ENCODE measurements around the gene CUL5.
"Not testable (repeated sequence)": the region's sequence is repeated elsewhere in the genome, so short reads cannot be mapped to it uniquely, and the experiment has no call there.

Gene CUL5

GRCh38 chr11:108028822-108029441 is 20.2 kb downstream of the CUL5 start:
- not testable (repeated sequence) for H3K27me3 ChIP-seq (ENCODE audit: insufficient read depth, low read length); H3K27ac ChIP-seq (ENCODE audit: low read length); H3K9me3 ChIP-seq (ENCODE audit: insufficient read depth, low read depth, low read length); H3K9ac ChIP-seq (ENCODE audit: low read depth, low read length); H3K36me3 ChIP-seq (ENCODE audit: insufficient read depth, low read depth, low read length); H3K4me1 ChIP-seq (ENCODE audit: insufficient read depth, low read length); H3K4me3 ChIP-seq (ENCODE audit: low read length)

DNA sequence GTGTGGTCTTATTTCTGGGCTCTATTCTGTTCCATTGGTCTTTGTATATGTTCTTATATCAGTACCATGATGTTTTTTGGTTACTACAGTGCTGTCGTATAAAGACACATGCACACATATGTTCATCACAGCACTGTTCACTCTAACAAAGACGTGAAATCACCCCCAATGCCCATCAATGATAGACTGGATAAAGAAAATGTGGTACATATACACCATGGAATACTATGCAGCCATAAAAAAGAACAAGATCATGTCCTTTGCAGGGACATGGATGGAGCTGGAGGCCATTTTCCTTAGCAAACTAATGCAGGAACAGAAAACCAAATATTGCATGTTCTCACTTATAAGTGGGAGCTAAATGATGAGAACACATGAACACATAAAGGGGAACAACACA is 22.9 kb downstream of the CUL5 start:
- not testable (repeated sequence) for H3K4me3 ChIP-seq (ENCODE audit: low read length); H3K4me1 ChIP-seq (ENCODE audit: insufficient read depth, low read length); H3K27ac ChIP-seq (ENCODE audit: low read length); H3K9me3 ChIP-seq (ENCODE audit: insufficient read depth, low read depth, low read length); H3K9ac ChIP-seq (ENCODE audit: low read depth, low read length); H3K27me3 ChIP-seq (ENCODE audit: insufficient read depth, low read length)
- peaks cover 26% of the 10 kb centered on the region for H3K36me3 ChIP-seq (ENCODE audit: insufficient read depth, low read depth, low read length)

- Histone ChIP-seq H3K4me1 (ENCODE audit: insufficient read depth, low read length) (peaks cover 2% of the 10 kb centered on the region; the same call in 1 of the 2 replicates), H3K9me3 (ENCODE audit: insufficient read depth, low read depth, low read length) (no peaks in the 10 kb centered on the region), H3K36me3 (ENCODE audit: insufficient read depth, low read depth, low read length) (peaks cover 35% of the 10 kb centered on the region), H3K9ac (ENCODE audit: low read depth, low read length) (no peak overlapping the region), H3K27me3 (ENCODE audit: insufficient read depth, low read length) (no peaks in the 10 kb centered on the region), H3K27ac (ENCODE audit: low read length) (no peak overlapping the region), H3K4me3 (ENCODE audit: low read length) (no peak overlapping the region)
Observed at GRCh38 chr11:108032800-108033199, 24.1 kb downstream of the CUL5 start.

GRCh38 chr11:108034034-108034433 is 25.3 kb downstream of the CUL5 start:
- Histone ChIP-seq H3K27ac (ENCODE audit: low read length) (no peak overlapping the region), H3K9ac (ENCODE audit: low read depth, low read length) (no peak overlapping the region), H3K27me3 (ENCODE audit: insufficient read depth, low read length) (no peaks in the 10 kb centered on the region), H3K4me3 (ENCODE audit: low read length) (no peak overlapping the region), H3K9me3 (ENCODE audit: insufficient read depth, low read depth, low read length) (no peaks in the 10 kb centered on the region), H3K4me1 (ENCODE audit: insufficient read depth, low read length) (peaks cover 2% of the 10 kb centered on the region; the same call in 1 of the 2 replicates), H3K36me3 (ENCODE audit: insufficient read depth, low read depth, low read length) (peaks cover 35% of the 10 kb centered on the region)

GRCh38 chr11:108034952-108035351 is 26.3 kb downstream of the CUL5 start:
- H3K4me3 ChIP-seq (ENCODE audit: low read length) = no peak overlapping the region
- H3K36me3 ChIP-seq (ENCODE audit: insufficient read depth, low read depth, low read length) = peaks cover 35% of the 10 kb centered on the region
- H3K9ac ChIP-seq (ENCODE audit: low read depth, low read length) = no peak overlapping the region
- H3K4me1 ChIP-seq (ENCODE audit: insufficient read depth, low read length) = peaks cover 2% of the 10 kb centered on the region; the same call in 1 of the 2 replicates
- no peaks in the 10 kb centered on the region for H3K9me3 ChIP-seq (ENCODE audit: insufficient read depth, low read depth, low read length)
- H3K27me3 ChIP-seq (ENCODE audit: insufficient read depth, low read length) = no peaks in the 10 kb centered on the region
- no peak overlapping the region for H3K27ac ChIP-seq (ENCODE audit: low read length)

- Histone ChIP-seq H3K27ac (ENCODE audit: low read length) (no peak overlapping the region), H3K4me1 (ENCODE audit: insufficient read depth, low read length) (peaks cover 2% of the 10 kb centered on the region; the same call in 1 of the 2 replicates), H3K9me3 (ENCODE audit: insufficient read depth, low read depth, low read length) (no peaks in the 10 kb centered on the region), H3K27me3 (ENCODE audit: insufficient read depth, low read length) (no peaks in the 10 kb centered on the region), H3K36me3 (ENCODE audit: insufficient read depth, low read depth, low read length) (peaks cover 35% of the 10 kb centered on the region), H3K4me3 (ENCODE audit: low read length) (no peak overlapping the region), H3K9ac (ENCODE audit: low read depth, low read length) (0 out of 2 replicates have a peak overlapping the region, but pooled peaks have one; percentile 14)
Observed at GRCh38 chr11:108035690-108036089, 27.0 kb downstream of the CUL5 start.

- Histone ChIP-seq H3K27me3 (ENCODE audit: insufficient read depth, low read length) (no peaks in the 10 kb centered on the region), H3K9ac (ENCODE audit: low read depth, low read length) (no peak overlapping the region), H3K4me1 (ENCODE audit: insufficient read depth, low read length) (peaks cover 2% of the 10 kb centered on the region; the same call in 1 of the 2 replicates), H3K4me3 (ENCODE audit: low read length) (no peak overlapping the region), H3K36me3 (ENCODE audit: insufficient read depth, low read depth, low read length) (peaks cover 35% of the 10 kb centered on the region), H3K9me3 (ENCODE audit: insufficient read depth, low read depth, low read length) (no peaks in the 10 kb centered on the region), H3K27ac (ENCODE audit: low read length) (no peak overlapping the region)
Observed at GRCh38 chr11:108037211-108037610, 28.5 kb downstream of the CUL5 start.

- no peaks in the 10 kb centered on the region for H3K9me3 ChIP-seq (ENCODE audit: insufficient read depth, low read depth, low read length)
- peaks cover 2% of the 10 kb centered on the region; the same call in 1 of the 2 replicates for H3K4me1 ChIP-seq (ENCODE audit: insufficient read depth, low read length)
- H3K9ac ChIP-seq (ENCODE audit: low read depth, low read length) = no peak overlapping the region
- no peak overlapping the region for H3K4me3 ChIP-seq (ENCODE audit: low read length)
- no peaks in the 10 kb centered on the region for H3K27me3 ChIP-seq (ENCODE audit: insufficient read depth, low read length)
- no peak overlapping the region for H3K27ac ChIP-seq (ENCODE audit: low read length)
- H3K36me3 ChIP-seq (ENCODE audit: insufficient read depth, low read depth, low read length) = peaks cover 35% of the 10 kb centered on the region
Observed at GRCh38 chr11:108037636-108038035, 28.9 kb downstream of the CUL5 start.

DNA sequence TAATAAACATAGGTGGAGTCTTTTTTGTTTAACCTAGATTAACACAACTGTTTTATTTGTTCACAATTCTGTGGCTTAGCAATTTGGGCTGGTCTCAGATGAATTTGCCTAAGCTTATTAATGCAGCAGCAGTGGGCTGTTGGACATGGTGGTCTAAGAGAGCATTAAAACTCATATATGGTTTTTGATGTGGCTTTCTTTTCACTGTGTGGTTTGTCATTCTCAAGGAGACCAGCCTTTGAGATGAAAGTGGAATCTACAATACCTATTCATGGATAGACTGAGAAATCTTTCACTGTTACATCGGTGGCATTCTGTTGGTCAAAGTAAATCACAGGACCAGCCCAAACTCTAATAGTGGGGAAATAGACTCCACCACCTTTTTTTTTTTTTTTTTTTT is 39.6 kb downstream of the CUL5 start:
- Histone ChIP-seq H3K9me3 (ENCODE audit: insufficient read depth, low read depth, low read length) (no peaks in the 10 kb centered on the region), H3K4me1 (ENCODE audit: insufficient read depth, low read length) (no peaks in the 10 kb centered on the region), H3K27ac (ENCODE audit: low read length) (no peak overlapping the region), H3K9ac (ENCODE audit: low read depth, low read length) (no peak overlapping the region), H3K4me3 (ENCODE audit: low read length) (no peak overlapping the region), H3K36me3 (ENCODE audit: insufficient read depth, low read depth, low read length) (peaks cover 34% of the 10 kb centered on the region), H3K27me3 (ENCODE audit: insufficient read depth, low read length) (no peaks in the 10 kb centered on the region)

- no peaks in the 10 kb centered on the region for H3K9me3 ChIP-seq (ENCODE audit: insufficient read depth, low read depth, low read length)
- H3K27ac ChIP-seq (ENCODE audit: low read length) = no peak overlapping the region
- H3K27me3 ChIP-seq (ENCODE audit: insufficient read depth, low read length) = no peaks in the 10 kb centered on the region
- peaks cover 44% of the 10 kb centered on the region; the same call in 1 of the 2 replicates for H3K36me3 ChIP-seq (ENCODE audit: insufficient read depth, low read depth, low read length)
- H3K4me3 ChIP-seq (ENCODE audit: low read length) = no peak overlapping the region
- H3K4me1 ChIP-seq (ENCODE audit: insufficient read depth, low read length) = no peaks in the 10 kb centered on the region
- no peak overlapping the region for H3K9ac ChIP-seq (ENCODE audit: low read depth, low read length)
Observed at GRCh38 chr11:108062336-108062735, 53.6 kb downstream of the CUL5 start.

DNA sequence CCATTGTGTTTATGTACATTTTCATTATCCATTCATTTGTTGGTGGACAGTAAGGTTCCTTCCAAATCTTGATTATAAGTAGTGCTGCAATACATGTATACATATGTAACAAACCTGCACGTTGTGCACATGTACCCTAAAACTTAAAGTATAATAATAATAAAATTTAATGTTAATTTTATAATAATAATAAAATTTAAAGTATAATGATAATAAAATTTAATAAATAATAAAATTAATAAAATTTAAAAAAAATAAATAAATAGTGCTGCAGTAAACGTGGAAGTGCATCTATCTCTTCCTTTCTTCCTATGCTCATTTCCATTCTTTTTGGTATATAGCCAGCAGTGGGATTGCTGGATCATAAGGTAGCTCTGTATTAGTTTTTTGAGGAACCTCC is 54.7 kb downstream of the CUL5 start:
- no peak overlapping the region for H3K9ac ChIP-seq (ENCODE audit: low read depth, low read length)
- H3K36me3 ChIP-seq (ENCODE audit: insufficient read depth, low read depth, low read length) = peaks cover 40% of the 10 kb centered on the region; the same call in 1 of the 2 replicates
- no peaks in the 10 kb centered on the region for H3K9me3 ChIP-seq (ENCODE audit: insufficient read depth, low read depth, low read length)
- H3K27ac ChIP-seq (ENCODE audit: low read length) = no peak overlapping the region
- no peaks in the 10 kb centered on the region for H3K27me3 ChIP-seq (ENCODE audit: insufficient read depth, low read length)
- H3K4me1 ChIP-seq (ENCODE audit: insufficient read depth, low read length) = no peaks in the 10 kb centered on the region
- no peak overlapping the region for H3K4me3 ChIP-seq (ENCODE audit: low read length)

DNA sequence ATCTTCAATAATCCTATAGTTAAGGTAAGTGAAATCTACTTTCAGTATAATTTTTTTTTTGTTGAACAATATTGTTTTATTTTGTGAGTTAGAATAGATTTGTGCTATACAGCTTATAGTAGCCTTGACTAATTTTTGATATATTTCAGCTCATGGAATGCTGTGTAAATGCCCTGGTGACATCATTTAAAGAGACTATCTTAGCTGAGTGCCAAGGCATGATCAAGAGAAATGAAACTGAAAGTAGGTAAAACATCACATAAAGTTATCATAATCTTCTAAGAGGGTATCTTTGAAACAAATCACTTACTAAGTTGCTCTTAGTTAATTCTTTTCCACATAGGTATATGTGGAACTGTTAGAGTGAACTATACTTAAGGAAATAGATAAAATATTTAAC is 61.2 kb downstream of the CUL5 start:
- no peaks in the 10 kb centered on the region for H3K9me3 ChIP-seq (ENCODE audit: insufficient read depth, low read depth, low read length)
- no peak overlapping the region for H3K9ac ChIP-seq (ENCODE audit: low read depth, low read length)

More for the DNA sequence above, 61.2 kb downstream of the CUL5 start:
- H3K4me3 ChIP-seq (ENCODE audit: low read length) = no peak overlapping the region
- no peak overlapping the region for H3K27ac ChIP-seq (ENCODE audit: low read length)
- no peaks in the 10 kb centered on the region for H3K27me3 ChIP-seq (ENCODE audit: insufficient read depth, low read length)
- peaks cover 36% of the 10 kb centered on the region for H3K36me3 ChIP-seq (ENCODE audit: insufficient read depth, low read depth, low read length)
- no peaks in the 10 kb centered on the region for H3K4me1 ChIP-seq (ENCODE audit: insufficient read depth, low read length)
